GOT3 (cell line): ENCODE data around the gene PROS1.
"Not testable (repeated sequence)": the region's sequence is repeated elsewhere in the genome, so short reads cannot be mapped to it uniquely, and the experiment has no call there.

Experiments used
- DNase-seq: peaks from one replicate; lab custom pipeline; 2025; ENCODE audit warnings: mixed read lengths; lab: John Stamatoyannopoulos, UW

The PROS1 gene

DNA sequence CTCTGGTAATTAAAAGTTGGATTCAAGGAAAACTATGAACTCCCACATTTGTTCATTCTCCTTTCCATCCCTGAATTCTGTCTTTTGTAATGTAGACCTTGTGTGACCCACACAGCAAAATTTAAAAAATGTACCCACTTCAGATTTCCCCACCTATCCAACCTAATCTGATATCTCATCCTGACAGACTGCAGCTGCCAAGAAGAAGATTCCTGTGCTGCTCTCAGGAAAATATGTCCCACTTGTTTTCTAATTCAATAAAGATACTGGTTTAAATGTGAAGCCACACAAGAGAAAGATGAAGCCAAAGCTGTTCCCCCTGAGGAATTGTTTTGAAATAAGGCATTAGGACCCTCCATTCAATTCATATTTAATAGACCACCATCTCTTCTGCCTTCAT, 100.3 kb downstream of the PROS1 start:
- not testable (repeated sequence) for DNase-seq

DNA sequence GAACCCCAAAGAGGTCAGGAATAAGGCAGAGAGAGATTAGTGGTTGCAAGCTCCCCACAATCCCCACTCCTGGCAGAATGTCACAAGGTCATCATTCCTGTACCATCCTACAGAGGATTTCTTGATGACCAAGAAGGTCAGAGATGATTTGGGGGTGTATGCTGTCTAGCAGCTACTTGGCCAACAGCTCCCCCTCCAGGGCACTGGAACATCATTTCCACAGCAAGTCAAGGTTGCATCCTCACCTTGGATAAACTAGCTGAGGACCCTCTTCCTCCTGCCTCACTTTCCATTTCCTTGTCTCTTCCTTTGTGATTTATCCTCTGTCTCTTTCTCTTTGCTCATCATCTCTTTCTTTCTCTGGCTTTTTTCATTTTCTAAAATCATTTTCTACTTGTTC, 106.3 kb downstream of the PROS1 start:
- DNase-seq: no peak

DNA sequence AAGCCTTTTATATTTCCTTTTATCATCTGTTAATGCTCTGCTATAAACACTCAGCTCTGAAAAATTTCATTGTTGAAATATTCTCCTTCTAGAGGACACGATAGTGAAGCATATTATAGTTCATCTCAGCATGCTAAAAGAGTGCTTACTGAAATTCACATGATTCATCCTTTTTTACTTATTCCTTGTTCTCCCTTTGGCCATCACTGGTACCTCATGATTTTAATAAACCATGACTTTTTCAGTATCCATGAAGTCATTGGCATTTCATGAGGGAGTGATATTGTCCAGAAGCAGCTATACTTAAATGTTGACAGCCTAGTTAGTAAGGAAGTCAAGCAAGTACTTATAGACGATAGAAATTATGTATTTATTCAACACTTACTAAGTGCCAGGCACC, 112.7 kb downstream of the PROS1 start:
- no peak for DNase-seq

GRCh38 chr3:93855401-93855800, 118.3 kb downstream of the PROS1 start:
- DNase-seq: no peak

DNA sequence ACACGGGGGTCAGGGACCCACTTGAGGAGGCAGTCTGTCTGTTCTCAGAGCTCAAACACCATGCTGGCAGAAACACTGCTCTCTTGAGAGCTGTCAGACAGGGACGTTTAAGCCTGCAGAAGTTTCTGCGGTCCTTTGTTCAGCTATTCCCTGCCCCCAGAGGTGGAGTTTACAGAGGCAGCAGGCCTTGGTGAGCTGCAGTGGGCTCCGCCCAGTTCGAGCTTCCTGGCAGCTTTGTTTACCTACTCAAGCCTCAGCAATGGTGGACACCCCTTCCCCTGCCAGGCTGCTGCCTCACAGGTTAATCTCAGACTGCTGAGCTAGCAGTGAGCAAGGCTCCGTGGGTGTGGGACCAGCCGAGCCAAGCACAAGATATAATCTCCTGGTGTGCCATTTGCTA, 121.5 kb downstream of the PROS1 start:
- not testable (repeated sequence) for DNase-seq

GRCh38 chr3:93843981-93844380, 129.7 kb downstream of the PROS1 start:
- DNase-seq: no peak

DNA sequence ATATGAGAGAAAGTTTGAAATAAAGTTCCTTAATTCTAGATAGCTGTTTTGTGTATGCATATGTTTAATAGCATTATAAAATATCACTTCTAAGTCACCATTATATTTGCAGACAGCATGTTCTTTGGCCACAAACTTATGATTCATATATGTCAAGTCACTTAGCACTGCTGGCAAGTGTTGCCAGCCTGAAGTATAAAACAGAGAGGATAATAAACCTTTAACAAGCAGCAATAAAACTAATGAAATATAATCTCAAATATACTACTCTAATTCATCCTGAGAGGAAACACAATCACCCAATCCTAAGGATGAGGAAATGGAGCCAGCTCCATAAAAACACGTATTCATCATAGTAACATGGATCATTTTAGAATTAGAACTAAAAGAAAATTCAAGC, 134.5 kb downstream of the PROS1 start:
- DNase-seq: not testable (repeated sequence)
